ENCODE data around the gene AHCYL1. TPM values are rescaled to one million over a fixed set of nuclear protein-coding genes. Genes with fewer than 3 reads are reported as not detected.
"Not testable (repeated sequence)": the region's sequence is repeated elsewhere in the genome, so short reads cannot be mapped to it uniquely, and the experiment has no call there.

Gene AHCYL1
- total and polyA plus RNA-seq, 2 donors (not counting 3 experiments of a cell fraction or from before 2014, with no cell fraction given), result 49.2 to 74.2 TPM

GRCh38 chr1:110024613-110025012 lies 40.0 kb downstream of the AHCYL1 start:
- no peaks in the 10 kb centered on the region for H3K9me1 ChIP-seq (replicated peaks; ENCODE audit: control insufficient read depth, extremely low read depth, insufficient read depth, low read length)
- TF ChIP-seq MAX (IDR thresholded peaks at IDR 0.05; ENCODE audit: insufficient read depth, insufficient read length) (no peak), CTCF (IDR thresholded peaks at IDR 0.05; ENCODE audit: extremely low read depth in 1 of 2, insufficient read depth in 1 of 2, low read depth in 1 of 2, low read length in 2 of 2) (no peak), FOS (IDR thresholded peaks at IDR 0.05; ENCODE audit: borderline replicate concordance, insufficient read depth, low read length) (no peak), MYC (IDR thresholded peaks at IDR 0.05; ENCODE audit: low read depth, low read length) (no peak), POLR2A (IDR thresholded peaks at IDR 0.05; ENCODE audit: low read depth, low read length) (no peak), GATA2 (IDR thresholded peaks at IDR 0.05; ENCODE audit: insufficient read depth, insufficient read length, low read depth, low read length) (no peak), EZH2 (IDR thresholded peaks at IDR 0.05; ENCODE audit: borderline replicate concordance, low read depth, low read length, severe bottlenecking) (no peak), POLR2AphosphoS5 (IDR thresholded peaks at IDR 0.05; ENCODE audit: insufficient read depth, low read depth, low read length) (no peak), JUN (IDR thresholded peaks at IDR 0.05; ENCODE audit: borderline replicate concordance, insufficient read depth, insufficient read length, low read depth) (no peak)
- no peak overlapping the region for H3K4me3 ChIP-seq (replicated peaks in 1 of 3; ENCODE audit: insufficient read depth in 1 of 3, low read depth in 1 of 3, low read length in 3 of 3)
- no peaks in the 10 kb centered on the region for H3K79me2 ChIP-seq (ENCODE audit: control insufficient read depth, insufficient read depth, low read length)
- no peaks in the 10 kb centered on the region for H3K27me3 ChIP-seq (ENCODE audit: control insufficient read depth in 2 of 2, insufficient read depth in 2 of 2, low read length in 2 of 2)
- CTCF ChIA-PET, result no interaction called here
- no peaks in the 10 kb centered on the region for H4K20me1 ChIP-seq (replicated peaks; ENCODE audit: control insufficient read depth, extremely low read depth, insufficient read depth, low read length)
- intact Hi-C loops (cut with micrococcal nuclease) (no loop called here), dilution Hi-C loops (cut with MboI; ENCODE audit: extremely low pct_ligation_motif_present, low sequenced_read_pairs) (loop anchor here (25.0 kb wide), 1 partner anchor 237 kb away; no protein-coding TSS in a partner anchor)
- FAIRE-seq, result no peak
- POLR2A ChIA-PET, result no interaction called here
- no peak overlapping the region for H3K9ac ChIP-seq (replicated peaks; ENCODE audit: extremely low read depth, insufficient read depth, low read length)
- peaks cover 15 to 16% of the 10 kb centered on the region in 2 experiments for H3K36me3 ChIP-seq (ENCODE audit: control insufficient read depth in 2 of 2, extremely low read depth in 1 of 2, insufficient read depth in 2 of 2, low read length in 2 of 2)
- H3K27ac ChIP-seq (ENCODE audit: insufficient read depth, low read depth, low read length), result no peak overlapping the region
- no peaks in the 10 kb centered on the region for H3K9me3 ChIP-seq (replicated peaks; ENCODE audit: control insufficient read depth, insufficient read depth, low read length)
- DNase-seq (ENCODE audit: low read depth, low spot score), result no peak
- BruUV-seq (replicated peaks), result no TSS peak
- no peak overlapping the region for H3K4me2 ChIP-seq (ENCODE audit: insufficient read depth, low read length)
- H3K4me1 ChIP-seq (ENCODE audit: control insufficient read depth, extremely low read depth, insufficient read depth, low read length), result no peaks in the 10 kb centered on the region
- no peak overlapping the region for H2AFZ ChIP-seq (ENCODE audit: low read depth, low read length)

GRCh38 chr1:110030687-110031086 lies 46.1 kb downstream of the AHCYL1 start:
- H3K4me1 ChIP-seq (ENCODE audit: control insufficient read depth, extremely low read depth, insufficient read depth, low read length); H3K36me3 ChIP-seq (ENCODE audit: control insufficient read depth in 2 of 2, extremely low read depth in 1 of 2, insufficient read depth in 2 of 2, low read length in 2 of 2); H2AFZ ChIP-seq (ENCODE audit: low read depth, low read length); H3K4me3 ChIP-seq (replicated peaks in 1 of 3; ENCODE audit: insufficient read depth in 1 of 3, low read depth in 1 of 3, low read length in 3 of 3); H4K20me1 ChIP-seq (replicated peaks; ENCODE audit: control insufficient read depth, extremely low read depth, insufficient read depth, low read length); H3K27me3 ChIP-seq (ENCODE audit: control insufficient read depth in 2 of 2, insufficient read depth in 2 of 2, low read length in 2 of 2); FAIRE-seq; H3K9me3 ChIP-seq (replicated peaks; ENCODE audit: control insufficient read depth, insufficient read depth, low read length); H3K27ac ChIP-seq (ENCODE audit: insufficient read depth, low read depth, low read length); H3K9me1 ChIP-seq (replicated peaks; ENCODE audit: control insufficient read depth, extremely low read depth, insufficient read depth, low read length); H3K9ac ChIP-seq (replicated peaks; ENCODE audit: extremely low read depth, insufficient read depth, low read length); BruUV-seq (replicated peaks); DNase-seq (ENCODE audit: low read depth, low spot score); H3K79me2 ChIP-seq (ENCODE audit: control insufficient read depth, insufficient read depth, low read length); dilution Hi-C loops (cut with MboI; ENCODE audit: extremely low pct_ligation_motif_present, low sequenced_read_pairs); H3K4me2 ChIP-seq (ENCODE audit: insufficient read depth, low read length): not testable (repeated sequence)
- ChIA-PET CTCF (interaction anchor here (1.5 to 3.3 kb wide), 8 partner anchors 14 to 465 kb away, joined by 6 to 34 read pairs (median 14); partner anchors contain the start of gene AHCYL1), POLR2A (interaction anchor here (0.6 kb wide), 1 partner anchor 1793 kb away, joined by 3 read pairs; no protein-coding TSS in a partner anchor)
- intact Hi-C loops (cut with micrococcal nuclease), result loop anchor here (5.0 to 10.0 kb wide), 2 partner anchors 936 to 1477 kb away; partner anchors contain the start of gene TMEM167B
